HepG2 (cell line): ENCODE measurements around the gene FAM24B. TPM values are rescaled to one million over a fixed set of nuclear protein-coding genes. Genes with fewer than 3 reads are reported as not detected.

Experiments used
- AGO2 ChIP-seq: fragments of 200-400 bp; formaldehyde crosslinking; optimal IDR thresholded peaks from 2 replicates; pipeline ENCODE3; 2017; ENCODE audit warnings: mild to moderate bottlenecking, low read depth, low read length, moderate library complexity
- MAF1 ChIP-seq: sonication (generic); formaldehyde crosslinking; IDR thresholded peaks from 2 replicates; pipeline ENCODE4 v1.5.0; 2020; ENCODE audit warnings: missing genetic modification reagents, borderline replicate concordance
- SYNCRIP ChIP-seq: fragments of 200-400 bp; formaldehyde crosslinking; IDR thresholded peaks from 2 replicates; pipeline ENCODE4 v1.6.1; 2018; ENCODE audit warnings: mild to moderate bottlenecking, low read depth, low read length; ENCODE audit not compliant: insufficient read depth
- polyA plus RNA-seq, 8 experiments: library from polyadenylated mRNA; depleted of rRNA in 3 of 8; stranded (reverse) in 7 of 8; unstranded in 1 of 8; fragments of >200 nt; fragmentation: Illumina TruSeq in 4 of 8; extraction: Trizol in 4 of 8; gene quantifications; 2 replicates each; pipeline versions ENCODE4 v1.2.1 to v1.2.3, GENCODE V29; 2011 to 2016; ENCODE audit warnings: low read depth in 4 of 8, missing spikeins in 1 of 8, mixed read lengths in 1 of 8; ENCODE audit not compliant: insufficient read depth in 1 of 8
- total RNA-seq, 5 experiments: library from RNA; depleted of rRNA; stranded (reverse); fragments of >200 nt; fragmentation: Illumina TruSeq; extraction: Trizol; gene quantifications; 2 replicates each; pipeline ENCODE4 v1.2.3, GENCODE V29; 2016; ENCODE audit warnings: low read depth in 1 of 5
- TF ChIP-seq, protein P1 (sequence below): sonication (generic); formaldehyde crosslinking; IDR thresholded peaks from 2 replicates; pipeline ENCODE4 v1.9.0; 2021; ENCODE audit warnings: mild to moderate bottlenecking, missing genetic modification reagents
- TF ChIP-seq, protein P2 (sequence below): sonication (generic); formaldehyde crosslinking; IDR thresholded peaks from 2 replicates; pipeline ENCODE4 v1.4.0; 2020; ENCODE audit warnings: missing genetic modification reagents, borderline replicate concordance

The FAM24B gene
- total and polyA plus RNA-seq, 2 of the 13 experiments (the other 11 are each of a cell fraction or from before 2014, with no cell fraction given): 1.9 to 3.0 TPM

DNA sequence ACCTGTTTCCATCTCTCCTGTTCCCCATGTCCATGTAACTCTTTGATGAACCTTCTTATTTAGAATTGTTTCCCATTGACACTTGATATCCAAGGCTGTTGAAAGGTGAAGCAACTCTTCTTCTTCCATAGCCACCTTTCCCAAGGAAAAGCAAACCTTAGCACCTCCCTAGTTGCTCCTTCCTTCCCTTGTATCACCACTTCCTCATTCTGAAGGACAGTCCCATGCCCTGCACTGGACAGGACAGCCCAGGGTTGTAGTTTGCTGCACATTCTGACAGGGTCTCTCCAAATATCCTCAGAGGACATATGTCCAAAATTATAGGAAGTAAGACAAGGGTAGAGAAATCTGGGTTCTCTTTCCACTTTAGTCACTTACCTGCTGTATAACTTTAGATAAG, 39.9 kb downstream of the FAM24B start (continued):
- TF ChIP-seq, protein P1, sequence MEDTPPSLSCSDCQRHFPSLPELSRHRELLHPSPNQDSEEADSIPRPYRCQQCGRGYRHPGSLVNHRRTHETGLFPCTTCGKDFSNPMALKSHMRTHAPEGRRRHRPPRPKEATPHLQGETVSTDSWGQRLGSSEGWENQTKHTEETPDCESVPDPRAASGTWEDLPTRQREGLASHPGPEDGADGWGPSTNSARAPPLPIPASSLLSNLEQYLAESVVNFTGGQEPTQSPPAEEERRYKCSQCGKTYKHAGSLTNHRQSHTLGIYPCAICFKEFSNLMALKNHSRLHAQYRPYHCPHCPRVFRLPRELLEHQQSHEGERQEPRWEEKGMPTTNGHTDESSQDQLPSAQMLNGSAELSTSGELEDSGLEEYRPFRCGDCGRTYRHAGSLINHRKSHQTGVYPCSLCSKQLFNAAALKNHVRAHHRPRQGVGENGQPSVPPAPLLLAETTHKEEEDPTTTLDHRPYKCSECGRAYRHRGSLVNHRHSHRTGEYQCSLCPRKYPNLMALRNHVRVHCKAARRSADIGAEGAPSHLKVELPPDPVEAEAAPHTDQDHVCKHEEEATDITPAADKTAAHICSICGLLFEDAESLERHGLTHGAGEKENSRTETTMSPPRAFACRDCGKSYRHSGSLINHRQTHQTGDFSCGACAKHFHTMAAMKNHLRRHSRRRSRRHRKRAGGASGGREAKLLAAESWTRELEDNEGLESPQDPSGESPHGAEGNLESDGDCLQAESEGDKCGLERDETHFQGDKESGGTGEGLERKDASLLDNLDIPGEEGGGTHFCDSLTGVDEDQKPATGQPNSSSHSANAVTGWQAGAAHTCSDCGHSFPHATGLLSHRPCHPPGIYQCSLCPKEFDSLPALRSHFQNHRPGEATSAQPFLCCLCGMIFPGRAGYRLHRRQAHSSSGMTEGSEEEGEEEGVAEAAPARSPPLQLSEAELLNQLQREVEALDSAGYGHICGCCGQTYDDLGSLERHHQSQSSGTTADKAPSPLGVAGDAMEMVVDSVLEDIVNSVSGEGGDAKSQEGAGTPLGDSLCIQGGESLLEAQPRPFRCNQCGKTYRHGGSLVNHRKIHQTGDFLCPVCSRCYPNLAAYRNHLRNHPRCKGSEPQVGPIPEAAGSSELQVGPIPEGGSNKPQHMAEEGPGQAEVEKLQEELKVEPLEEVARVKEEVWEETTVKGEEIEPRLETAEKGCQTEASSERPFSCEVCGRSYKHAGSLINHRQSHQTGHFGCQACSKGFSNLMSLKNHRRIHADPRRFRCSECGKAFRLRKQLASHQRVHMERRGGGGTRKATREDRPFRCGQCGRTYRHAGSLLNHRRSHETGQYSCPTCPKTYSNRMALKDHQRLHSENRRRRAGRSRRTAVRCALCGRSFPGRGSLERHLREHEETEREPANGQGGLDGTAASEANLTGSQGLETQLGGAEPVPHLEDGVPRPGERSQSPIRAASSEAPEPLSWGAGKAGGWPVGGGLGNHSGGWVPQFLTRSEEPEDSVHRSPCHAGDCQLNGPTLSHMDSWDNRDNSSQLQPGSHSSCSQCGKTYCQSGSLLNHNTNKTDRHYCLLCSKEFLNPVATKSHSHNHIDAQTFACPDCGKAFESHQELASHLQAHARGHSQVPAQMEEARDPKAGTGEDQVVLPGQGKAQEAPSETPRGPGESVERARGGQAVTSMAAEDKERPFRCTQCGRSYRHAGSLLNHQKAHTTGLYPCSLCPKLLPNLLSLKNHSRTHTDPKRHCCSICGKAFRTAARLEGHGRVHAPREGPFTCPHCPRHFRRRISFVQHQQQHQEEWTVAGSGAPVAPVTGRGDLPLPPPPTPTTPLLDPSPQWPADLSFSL (CRISPR knock-in tag): no peak
- TF ChIP-seq SYNCRIP (no peak), MAF1 (no peak), AGO2 (no peak)
- TF ChIP-seq, protein P2, sequence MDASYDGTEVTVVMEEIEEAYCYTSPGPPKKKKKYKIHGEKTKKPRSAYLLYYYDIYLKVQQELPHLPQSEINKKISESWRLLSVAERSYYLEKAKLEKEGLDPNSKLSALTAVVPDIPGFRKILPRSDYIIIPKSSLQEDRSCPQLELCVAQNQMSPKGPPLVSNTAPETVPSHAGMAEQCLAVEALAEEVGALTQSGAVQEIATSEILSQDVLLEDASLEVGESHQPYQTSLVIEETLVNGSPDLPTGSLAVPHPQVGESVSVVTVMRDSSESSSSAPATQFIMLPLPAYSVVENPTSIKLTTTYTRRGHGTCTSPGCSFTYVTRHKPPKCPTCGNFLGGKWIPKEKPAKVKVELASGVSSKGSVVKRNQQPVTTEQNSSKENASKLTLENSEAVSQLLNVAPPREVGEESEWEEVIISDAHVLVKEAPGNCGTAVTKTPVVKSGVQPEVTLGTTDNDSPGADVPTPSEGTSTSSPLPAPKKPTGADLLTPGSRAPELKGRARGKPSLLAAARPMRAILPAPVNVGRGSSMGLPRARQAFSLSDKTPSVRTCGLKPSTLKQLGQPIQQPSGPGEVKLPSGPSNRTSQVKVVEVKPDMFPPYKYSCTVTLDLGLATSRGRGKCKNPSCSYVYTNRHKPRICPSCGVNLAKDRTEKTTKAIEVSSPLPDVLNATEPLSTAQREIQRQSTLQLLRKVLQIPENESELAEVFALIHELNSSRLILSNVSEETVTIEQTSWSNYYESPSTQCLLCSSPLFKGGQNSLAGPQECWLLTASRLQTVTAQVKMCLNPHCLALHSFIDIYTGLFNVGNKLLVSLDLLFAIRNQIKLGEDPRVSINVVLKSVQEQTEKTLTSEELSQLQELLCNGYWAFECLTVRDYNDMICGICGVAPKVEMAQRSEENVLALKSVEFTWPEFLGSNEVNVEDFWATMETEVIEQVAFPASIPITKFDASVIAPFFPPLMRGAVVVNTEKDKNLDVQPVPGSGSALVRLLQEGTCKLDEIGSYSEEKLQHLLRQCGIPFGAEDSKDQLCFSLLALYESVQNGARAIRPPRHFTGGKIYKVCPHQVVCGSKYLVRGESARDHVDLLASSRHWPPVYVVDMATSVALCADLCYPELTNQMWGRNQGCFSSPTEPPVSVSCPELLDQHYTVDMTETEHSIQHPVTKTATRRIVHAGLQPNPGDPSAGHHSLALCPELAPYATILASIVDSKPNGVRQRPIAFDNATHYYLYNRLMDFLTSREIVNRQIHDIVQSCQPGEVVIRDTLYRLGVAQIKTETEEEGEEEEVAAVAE: no peak
